Measurements from ENCODE around the gene ARHGEF17. TPM values are rescaled to one million over a fixed set of nuclear protein-coding genes. Genes with fewer than 3 reads are reported as not detected.

ARHGEF17 gene
- total and polyA plus RNA-seq, 4 donors = 2.6 to 12.6 (median 5.7) TPM

DNA sequence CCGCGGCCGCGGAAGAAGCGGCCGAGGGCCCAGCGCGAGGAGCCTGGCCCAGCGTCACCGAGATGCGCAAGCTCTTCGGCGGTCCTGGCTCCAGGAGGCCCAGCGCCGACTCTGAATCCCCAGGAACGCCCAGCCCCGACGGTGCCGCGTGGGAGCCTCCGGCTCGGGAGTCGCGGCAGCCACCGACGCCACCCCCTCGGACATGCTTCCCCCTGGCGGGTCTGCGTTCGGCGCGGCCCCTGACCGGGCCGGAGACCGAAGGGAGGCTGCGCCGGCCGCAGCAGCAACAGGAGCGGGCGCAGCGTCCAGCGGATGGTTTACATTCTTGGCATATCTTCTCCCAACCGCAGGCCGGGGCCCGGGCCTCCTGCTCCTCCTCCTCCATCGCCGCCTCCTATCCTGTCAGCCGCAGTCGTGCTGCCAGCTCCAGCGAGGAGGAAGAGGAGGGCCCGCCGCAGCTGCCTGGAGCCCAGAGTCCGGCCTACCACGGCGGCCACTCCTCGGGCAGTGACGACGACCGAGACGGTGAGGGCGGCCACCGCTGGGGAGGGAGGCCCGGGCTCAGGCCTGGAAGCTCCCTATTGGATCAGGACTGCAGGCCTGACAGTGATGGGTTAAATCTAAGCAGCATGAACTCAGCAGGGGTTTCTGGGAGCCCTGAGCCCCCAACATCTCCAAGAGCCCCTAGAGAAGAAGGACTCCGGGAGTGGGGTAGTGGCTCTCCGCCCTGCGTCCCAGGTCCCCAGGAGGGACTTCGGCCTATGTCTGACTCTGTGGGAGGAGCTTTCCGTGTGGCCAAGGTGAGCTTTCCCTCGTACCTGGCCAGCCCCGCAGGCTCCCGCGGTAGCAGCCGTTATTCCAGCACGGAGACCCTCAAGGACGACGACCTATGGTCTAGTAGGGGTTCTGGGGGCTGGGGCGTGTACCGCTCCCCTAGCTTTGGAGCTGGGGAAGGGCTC, 1.2 kb downstream of the ARHGEF17 start:
- peaks cover 3 to 28% (median 13%) of the 10 kb centered on the region in 4 donors for H3K4me1 ChIP-seq (ENCODE audit: control insufficient read depth in 4 of 4, insufficient read depth in 4 of 4, low read length in 3 of 4)
- WGBS = 12% methylated on average over 78 of the region's 78 CpGs
- H3K9me3 ChIP-seq (ENCODE audit: control insufficient read depth in 4 of 4, low read length in 3 of 4) = no peaks in the 10 kb centered on the region
- no peak overlapping the region for H3K9ac ChIP-seq (ENCODE audit: low read depth in 1 of 2, low read length in 2 of 2)
- TF ChIP-seq FOXA2 (IDR thresholded peaks at IDR 0.05) (no peak), SP1 (IDR thresholded peaks at IDR 0.05) (peak; percentile 7)
- H3K27ac ChIP-seq (ENCODE audit: low read depth in 1 of 2, low read length in 2 of 2) = peak overlapping the region; percentile 82 to 84
- no peaks in the 10 kb centered on the region for H3K36me3 ChIP-seq (ENCODE audit: control insufficient read depth in 4 of 4, insufficient read depth in 3 of 4, low read depth in 1 of 4, low read length in 3 of 4)
- DNase-seq (ENCODE audit: low spot score) = peak; percentile 52
- no peaks in the 10 kb centered on the region for H3K27me3 ChIP-seq (ENCODE audit: control insufficient read depth in 4 of 4, insufficient read depth in 4 of 4, low read length in 3 of 4)
- peak overlapping the region in 2 of 3 donors; percentile 48 to 73 for H3K4me3 ChIP-seq (ENCODE audit: low read depth in 1 of 3, low read length in 3 of 3)

DNA sequence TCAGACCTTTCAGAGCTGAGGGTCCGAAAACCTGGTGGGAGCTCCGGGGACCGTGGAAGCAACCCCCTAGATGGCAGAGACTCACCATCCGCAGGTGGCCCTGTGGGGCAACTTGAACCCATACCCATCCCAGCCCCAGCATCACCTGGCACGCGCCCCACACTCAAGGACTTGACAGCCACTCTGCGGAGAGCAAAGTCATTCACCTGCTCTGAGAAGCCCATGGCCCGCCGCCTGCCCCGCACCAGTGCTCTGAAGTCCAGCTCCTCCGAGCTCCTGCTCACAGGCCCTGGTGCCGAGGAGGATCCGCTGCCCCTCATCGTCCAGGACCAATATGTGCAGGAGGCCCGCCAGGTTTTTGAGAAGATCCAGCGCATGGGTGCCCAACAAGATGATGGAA, 2.0 kb downstream of the ARHGEF17 start:
- H3K4me1 ChIP-seq (ENCODE audit: control insufficient read depth in 4 of 4, insufficient read depth in 4 of 4, low read length in 3 of 4) = peaks cover 3 to 28% (median 13%) of the 10 kb centered on the region in 4 donors
- no peak for DNase-seq (ENCODE audit: low spot score)
- WGBS = 89% methylated on average over 16 of the region's 16 CpGs
- no peaks in the 10 kb centered on the region for H3K36me3 ChIP-seq (ENCODE audit: control insufficient read depth in 4 of 4, insufficient read depth in 3 of 4, low read depth in 1 of 4, low read length in 3 of 4)
- H3K27ac ChIP-seq (ENCODE audit: low read depth in 1 of 2, low read length in 2 of 2) = peak overlapping the region; percentile 82 to 84
- H3K27me3 ChIP-seq (ENCODE audit: control insufficient read depth in 4 of 4, insufficient read depth in 4 of 4, low read length in 3 of 4) = no peaks in the 10 kb centered on the region
- TF ChIP-seq JUND (IDR thresholded peaks at IDR 0.05) (no peak), SP1 (IDR thresholded peaks at IDR 0.05) (no peak), FOXA1 (IDR thresholded peaks at IDR 0.05) (no peak), YY1 (IDR thresholded peaks at IDR 0.05) (no peak)
- TF ChIP-seq, protein P1, sequence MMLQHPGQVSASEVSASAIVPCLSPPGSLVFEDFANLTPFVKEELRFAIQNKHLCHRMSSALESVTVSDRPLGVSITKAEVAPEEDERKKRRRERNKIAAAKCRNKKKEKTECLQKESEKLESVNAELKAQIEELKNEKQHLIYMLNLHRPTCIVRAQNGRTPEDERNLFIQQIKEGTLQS (IDR thresholded peaks at IDR 0.05) = no peak
- TF ChIP-seq, protein P2, sequence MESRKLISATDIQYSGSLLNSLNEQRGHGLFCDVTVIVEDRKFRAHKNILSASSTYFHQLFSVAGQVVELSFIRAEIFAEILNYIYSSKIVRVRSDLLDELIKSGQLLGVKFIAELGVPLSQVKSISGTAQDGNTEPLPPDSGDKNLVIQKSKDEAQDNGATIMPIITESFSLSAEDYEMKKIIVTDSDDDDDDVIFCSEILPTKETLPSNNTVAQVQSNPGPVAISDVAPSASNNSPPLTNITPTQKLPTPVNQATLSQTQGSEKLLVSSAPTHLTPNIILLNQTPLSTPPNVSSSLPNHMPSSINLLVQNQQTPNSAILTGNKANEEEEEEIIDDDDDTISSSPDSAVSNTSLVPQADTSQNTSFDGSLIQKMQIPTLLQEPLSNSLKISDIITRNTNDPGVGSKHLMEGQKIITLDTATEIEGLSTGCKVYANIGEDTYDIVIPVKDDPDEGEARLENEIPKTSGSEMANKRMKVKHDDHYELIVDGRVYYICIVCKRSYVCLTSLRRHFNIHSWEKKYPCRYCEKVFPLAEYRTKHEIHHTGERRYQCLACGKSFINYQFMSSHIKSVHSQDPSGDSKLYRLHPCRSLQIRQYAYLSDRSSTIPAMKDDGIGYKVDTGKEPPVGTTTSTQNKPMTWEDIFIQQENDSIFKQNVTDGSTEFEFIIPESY (IDR thresholded peaks at IDR 0.05) = no peak
- TF ChIP-seq, protein P3, sequence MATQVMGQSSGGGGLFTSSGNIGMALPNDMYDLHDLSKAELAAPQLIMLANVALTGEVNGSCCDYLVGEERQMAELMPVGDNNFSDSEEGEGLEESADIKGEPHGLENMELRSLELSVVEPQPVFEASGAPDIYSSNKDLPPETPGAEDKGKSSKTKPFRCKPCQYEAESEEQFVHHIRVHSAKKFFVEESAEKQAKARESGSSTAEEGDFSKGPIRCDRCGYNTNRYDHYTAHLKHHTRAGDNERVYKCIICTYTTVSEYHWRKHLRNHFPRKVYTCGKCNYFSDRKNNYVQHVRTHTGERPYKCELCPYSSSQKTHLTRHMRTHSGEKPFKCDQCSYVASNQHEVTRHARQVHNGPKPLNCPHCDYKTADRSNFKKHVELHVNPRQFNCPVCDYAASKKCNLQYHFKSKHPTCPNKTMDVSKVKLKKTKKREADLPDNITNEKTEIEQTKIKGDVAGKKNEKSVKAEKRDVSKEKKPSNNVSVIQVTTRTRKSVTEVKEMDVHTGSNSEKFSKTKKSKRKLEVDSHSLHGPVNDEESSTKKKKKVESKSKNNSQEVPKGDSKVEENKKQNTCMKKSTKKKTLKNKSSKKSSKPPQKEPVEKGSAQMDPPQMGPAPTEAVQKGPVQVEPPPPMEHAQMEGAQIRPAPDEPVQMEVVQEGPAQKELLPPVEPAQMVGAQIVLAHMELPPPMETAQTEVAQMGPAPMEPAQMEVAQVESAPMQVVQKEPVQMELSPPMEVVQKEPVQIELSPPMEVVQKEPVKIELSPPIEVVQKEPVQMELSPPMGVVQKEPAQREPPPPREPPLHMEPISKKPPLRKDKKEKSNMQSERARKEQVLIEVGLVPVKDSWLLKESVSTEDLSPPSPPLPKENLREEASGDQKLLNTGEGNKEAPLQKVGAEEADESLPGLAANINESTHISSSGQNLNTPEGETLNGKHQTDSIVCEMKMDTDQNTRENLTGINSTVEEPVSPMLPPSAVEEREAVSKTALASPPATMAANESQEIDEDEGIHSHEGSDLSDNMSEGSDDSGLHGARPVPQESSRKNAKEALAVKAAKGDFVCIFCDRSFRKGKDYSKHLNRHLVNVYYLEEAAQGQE (IDR thresholded peaks at IDR 0.05) = no peak
- TF ChIP-seq, protein P4, sequence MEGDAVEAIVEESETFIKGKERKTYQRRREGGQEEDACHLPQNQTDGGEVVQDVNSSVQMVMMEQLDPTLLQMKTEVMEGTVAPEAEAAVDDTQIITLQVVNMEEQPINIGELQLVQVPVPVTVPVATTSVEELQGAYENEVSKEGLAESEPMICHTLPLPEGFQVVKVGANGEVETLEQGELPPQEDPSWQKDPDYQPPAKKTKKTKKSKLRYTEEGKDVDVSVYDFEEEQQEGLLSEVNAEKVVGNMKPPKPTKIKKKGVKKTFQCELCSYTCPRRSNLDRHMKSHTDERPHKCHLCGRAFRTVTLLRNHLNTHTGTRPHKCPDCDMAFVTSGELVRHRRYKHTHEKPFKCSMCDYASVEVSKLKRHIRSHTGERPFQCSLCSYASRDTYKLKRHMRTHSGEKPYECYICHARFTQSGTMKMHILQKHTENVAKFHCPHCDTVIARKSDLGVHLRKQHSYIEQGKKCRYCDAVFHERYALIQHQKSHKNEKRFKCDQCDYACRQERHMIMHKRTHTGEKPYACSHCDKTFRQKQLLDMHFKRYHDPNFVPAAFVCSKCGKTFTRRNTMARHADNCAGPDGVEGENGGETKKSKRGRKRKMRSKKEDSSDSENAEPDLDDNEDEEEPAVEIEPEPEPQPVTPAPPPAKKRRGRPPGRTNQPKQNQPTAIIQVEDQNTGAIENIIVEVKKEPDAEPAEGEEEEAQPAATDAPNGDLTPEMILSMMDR (IDR thresholded peaks at IDR 0.05; ENCODE audit: low read depth, low read length, missing input control) = no peak
- no peaks in the 10 kb centered on the region for H3K9me3 ChIP-seq (ENCODE audit: control insufficient read depth in 4 of 4, low read length in 3 of 4)
- no peak overlapping the region for H3K9ac ChIP-seq (ENCODE audit: low read depth in 1 of 2, low read length in 2 of 2)
- H3K4me3 ChIP-seq (ENCODE audit: low read depth in 1 of 3, low read length in 3 of 3) = peak overlapping the region in 1 of 3 donors; percentile 1

All from liver (tissue), 9 donors.